Hindlimb muscle (tissue), 1 donor: ENCODE results near the gene PLEKHG5. TPM values are rescaled to one million over a fixed set of nuclear protein-coding genes. Genes with fewer than 3 reads are reported as not detected.
"Not testable (repeated sequence)": the region's sequence is repeated elsewhere in the genome, so short reads cannot be mapped to it uniquely, and the experiment has no call there.

Experiments
- DNase-seq: peaks from one replicate; pipeline ENCODE4 v3.0.0-alpha.2; 2013
- polyA plus RNA-seq: library from polyadenylated mRNA; unstranded; fragments of 120-200 nt; gene quantifications from one replicate; pipeline ENCODE4 v1.2.1, GENCODE V29; 2013; ENCODE audit not compliant: insufficient read length

The PLEKHG5 gene
- polyA plus RNA-seq, 1 donor: 14.4 TPM

- DNase-seq: no peak
These were observed 29.7 kb downstream of the PLEKHG5 start for GRCh38 chr1:6461538-6462411.

- DNase-seq: no peak
These were observed 30.4 kb downstream of the PLEKHG5 start for GRCh38 chr1:6461051-6461530.

GRCh38 chr1:6460301-6461050 lies 31.0 kb downstream of the PLEKHG5 start:
- no peak for DNase-seq

- DNase-seq: no peak
These were observed 31.6 kb downstream of the PLEKHG5 start for GRCh38 chr1:6459850-6460265.

GRCh38 chr1:6456800-6457466 lies 34.5 kb downstream of the PLEKHG5 start:
- no peak for DNase-seq

GRCh38 chr1:6455752-6456520 lies 35.5 kb downstream of the PLEKHG5 start:
- not testable (repeated sequence) for DNase-seq

- DNase-seq: no peak
These were observed 36.4 kb downstream of the PLEKHG5 start for GRCh38 chr1:6454856-6455751.

- DNase-seq: not testable (repeated sequence)
These were observed 37.3 kb downstream of the PLEKHG5 start for GRCh38 chr1:6453895-6454855.

GRCh38 chr1:6450943-6451373 lies 40.5 kb downstream of the PLEKHG5 start:
- DNase-seq: no peak

GRCh38 chr1:6450486-6450885 lies 41.0 kb downstream of the PLEKHG5 start:
- not testable (repeated sequence) for DNase-seq

GRCh38 chr1:6450005-6450450 lies 41.4 kb downstream of the PLEKHG5 start:
- no peak for DNase-seq

GRCh38 chr1:6448749-6449631 lies 42.5 kb downstream of the PLEKHG5 start:
- no peak for DNase-seq

GRCh38 chr1:6447818-6448748 lies 43.4 kb downstream of the PLEKHG5 start:
- no peak for DNase-seq

- no peak for DNase-seq
These were observed 44.2 kb downstream of the PLEKHG5 start for GRCh38 chr1:6447016-6447817.

GRCh38 chr1:6446665-6447015 lies 44.8 kb downstream of the PLEKHG5 start:
- DNase-seq: no peak

GRCh38 chr1:6445929-6446328 lies 45.5 kb downstream of the PLEKHG5 start:
- DNase-seq: not testable (repeated sequence)
